Panc1 (cell line): ENCODE results near the gene TAPBPL.

Experiments used
- POLR2AphosphoS5 ChIP-seq: IDR thresholded peaks from 2 replicates; pipeline ENCODE4 v1.6.1; 2012; ENCODE audit warnings: mild to moderate bottlenecking, low read depth, low read length, moderate library complexity
- REST ChIP-seq, 2 experiments: IDR thresholded peaks; 2 replicates each; pipeline ENCODE4 v1.6.1; 2011 to 2012; ENCODE audit warnings: low read depth in 2 of 2, control low read depth in 1 of 2, low read length in 1 of 2, mild to moderate bottlenecking in 1 of 2, moderate library complexity in 1 of 2; ENCODE audit not compliant: insufficient read depth in 1 of 2
- SIN3A ChIP-seq: IDR thresholded peaks from 2 replicates; pipeline ENCODE4 v1.6.1; 2012; ENCODE audit warnings: low read depth, mild to moderate bottlenecking, low read length, moderate library complexity, borderline replicate concordance; ENCODE audit not compliant: insufficient read depth
- TCF7L2 ChIP-seq: IDR thresholded peaks from 2 replicates; pipeline ENCODE4 v1.6.1; 2011; ENCODE audit warnings: mild to moderate bottlenecking, low read depth, low read length, inconsistent platforms
- TF ChIP-seq, protein P1 (sequence below): fragments of 450-650 bp; IDR thresholded peaks from 2 replicates; pipeline ENCODE4 v1.5.1; 2017; ENCODE audit warnings: mild to moderate bottlenecking

DNA sequence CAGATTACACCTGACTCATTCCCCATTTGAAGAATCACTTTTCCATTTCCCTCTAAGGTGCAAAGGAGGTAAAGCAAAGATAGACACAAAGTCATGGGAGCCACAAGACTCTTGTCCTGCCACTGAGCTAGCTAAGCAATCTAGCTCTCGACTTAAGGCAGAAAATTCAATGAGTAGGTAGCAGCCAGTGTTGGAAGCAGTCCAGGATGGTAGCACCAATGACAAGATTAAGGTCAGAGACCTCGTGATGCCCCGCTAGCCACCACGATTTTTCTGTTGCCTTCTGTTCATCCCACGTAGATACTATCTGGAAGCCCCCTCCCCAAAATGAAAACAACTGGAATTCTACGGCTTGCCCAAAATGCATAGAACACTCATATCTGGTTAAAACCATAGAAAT lies 17.2 kb downstream of the TAPBPL start:
- TF ChIP-seq, protein P1, sequence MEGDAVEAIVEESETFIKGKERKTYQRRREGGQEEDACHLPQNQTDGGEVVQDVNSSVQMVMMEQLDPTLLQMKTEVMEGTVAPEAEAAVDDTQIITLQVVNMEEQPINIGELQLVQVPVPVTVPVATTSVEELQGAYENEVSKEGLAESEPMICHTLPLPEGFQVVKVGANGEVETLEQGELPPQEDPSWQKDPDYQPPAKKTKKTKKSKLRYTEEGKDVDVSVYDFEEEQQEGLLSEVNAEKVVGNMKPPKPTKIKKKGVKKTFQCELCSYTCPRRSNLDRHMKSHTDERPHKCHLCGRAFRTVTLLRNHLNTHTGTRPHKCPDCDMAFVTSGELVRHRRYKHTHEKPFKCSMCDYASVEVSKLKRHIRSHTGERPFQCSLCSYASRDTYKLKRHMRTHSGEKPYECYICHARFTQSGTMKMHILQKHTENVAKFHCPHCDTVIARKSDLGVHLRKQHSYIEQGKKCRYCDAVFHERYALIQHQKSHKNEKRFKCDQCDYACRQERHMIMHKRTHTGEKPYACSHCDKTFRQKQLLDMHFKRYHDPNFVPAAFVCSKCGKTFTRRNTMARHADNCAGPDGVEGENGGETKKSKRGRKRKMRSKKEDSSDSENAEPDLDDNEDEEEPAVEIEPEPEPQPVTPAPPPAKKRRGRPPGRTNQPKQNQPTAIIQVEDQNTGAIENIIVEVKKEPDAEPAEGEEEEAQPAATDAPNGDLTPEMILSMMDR = no peak
- TF ChIP-seq SIN3A (no peak), POLR2AphosphoS5 (no peak), REST (IDR thresholded peaks at IDR 0.05; ENCODE audit: insufficient read depth in 1 of 2, low read depth in 2 of 2, low read length in 1 of 2) (no peak), TCF7L2 (no peak)
